GM19372 (cell line): ENCODE results near the gene RLN3.

Experiments
- ATAC-seq: cut with Tn5 transposase; IDR thresholded peaks from one replicate; pipeline ENCODE4 v1.9.1; 2021; ENCODE audit warnings: mild to moderate bottlenecking, low read depth, moderate library complexity; ENCODE audit not compliant: unreplicated experiment

RLN3 gene

GRCh38 chr19:14073261-14073924 is 45.4 kb downstream of the RLN3 start:
- peak; percentile 57 for ATAC-seq

DNA sequence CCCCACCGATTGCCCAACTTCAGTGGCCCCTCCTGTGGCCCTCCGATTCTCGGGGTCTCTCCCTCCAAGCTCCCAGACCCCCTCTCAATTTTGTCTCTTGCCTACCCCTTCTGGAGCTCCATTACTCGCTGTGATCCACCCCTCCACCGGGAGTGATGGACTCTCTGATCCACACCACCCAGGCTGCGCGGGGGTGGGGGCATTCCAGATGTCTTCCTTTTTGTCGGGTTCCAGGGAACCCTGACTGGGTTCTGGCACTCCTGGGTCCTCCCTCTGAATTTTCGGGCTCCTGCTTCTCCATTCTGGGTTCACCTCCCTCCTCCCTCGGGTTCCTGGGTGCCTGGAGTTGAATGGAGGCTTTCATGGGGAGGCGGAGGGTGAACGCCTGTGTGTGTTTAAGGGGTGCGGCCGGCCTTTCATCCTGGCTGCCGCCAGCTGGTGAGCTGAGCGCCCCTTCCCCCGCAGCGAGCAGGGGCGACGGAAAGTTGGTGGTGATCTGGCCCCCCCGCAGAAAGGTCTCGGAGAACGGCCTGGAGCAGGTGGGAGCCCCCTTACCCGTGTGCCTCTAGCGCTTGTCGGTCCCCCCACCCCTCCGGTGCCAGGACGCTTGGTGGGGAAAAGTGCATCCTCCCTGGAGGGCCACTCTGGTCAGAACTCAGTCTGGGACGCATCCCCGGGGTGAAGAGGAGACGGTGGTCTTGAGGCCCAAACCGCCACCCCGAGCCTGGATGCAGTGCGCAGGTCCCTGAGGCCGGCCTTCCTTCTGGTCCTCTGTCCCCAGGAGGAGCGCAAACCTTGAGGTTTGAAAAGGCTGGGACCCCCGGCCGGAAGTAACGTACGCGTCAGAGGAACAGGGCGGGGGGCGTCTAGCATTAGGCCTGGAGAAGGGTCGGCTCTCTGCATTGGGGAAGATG is 46.2 kb downstream of the RLN3 start:
- no peak for ATAC-seq

GRCh38 chr19:14078411-14078810 is 50.5 kb downstream of the RLN3 start:
- no peak for ATAC-seq
